H1 (cell line): ENCODE results near the gene CLN3. TPM values are rescaled to one million over a fixed set of nuclear protein-coding genes. Genes with fewer than 3 reads are reported as not detected.

Experiments
- CBX5 ChIP-seq: fragments of 300-800, 300-1000 bp; sonication (generic); IDR thresholded peaks from 2 replicates; pipeline ENCODE4 v1.7.1; 2016; ENCODE audit warnings: antibody characterized with exemption, low read length, low read depth
- FOSL1 ChIP-seq: IDR thresholded peaks from 2 replicates; pipeline ENCODE4 v1.6.1; 2011; ENCODE audit warnings: mild to moderate bottlenecking, low read depth, low read length, moderate library complexity; ENCODE audit not compliant: insufficient read depth
- POLR2AphosphoS5 ChIP-seq: IDR thresholded peaks from 2 replicates; pipeline ENCODE4 v1.6.1; 2011; ENCODE audit warnings: low read depth, low read length
- SIX5 ChIP-seq: IDR thresholded peaks from 2 replicates; pipeline ENCODE4 v1.6.1; 2011; ENCODE audit warnings: mild to moderate bottlenecking, low read depth, low read length
- TBP ChIP-seq: IDR thresholded peaks from 2 replicates; pipeline ENCODE4 v1.6.1; 2011; ENCODE audit warnings: low read depth, low read length, improper control_type of control experiment
- polyA plus RNA-seq, 7 experiments: library from polyadenylated mRNA; depleted of rRNA in 3 of 7; stranded (reverse) in 5 of 7; unstranded in 2 of 7; fragments of >200 nt in 5 of 7; fragments of 200-250 nt in 2 of 7; gene quantifications; 1 replicate in 5 of 7; 2 replicates in 1 of 7; 4 replicates in 1 of 7; pipeline versions ENCODE4 v1.2.1 to v1.2.3, GENCODE V29; 2011 to 2013; ENCODE audit warnings: missing spikeins in 2 of 7, mixed read lengths in 2 of 7
- total RNA-seq: library from RNA; stranded (reverse); fragmentation: NEBNext Ultra II Directional; extraction: Animal tissue kit (Norgen Biotek cat#: 25700); gene quantifications from 2 replicates; pipeline ENCODE4 v1.2.1, GENCODE V29; 2021
- TF ChIP-seq, protein P1 (sequence below): fragments of 300-600 bp; sonication (generic); IDR thresholded peaks from 2 replicates; pipeline ENCODE4 v1.7.1; 2012; ENCODE audit warnings: low read length, moderate library complexity, mild to moderate bottlenecking, inconsistent platforms; ENCODE audit not compliant: insufficient replicate concordance

Gene CLN3
- total and polyA plus RNA-seq, 2 of the 8 experiments (the other 6 are each of a cell fraction or from before 2014, with no cell fraction given), result 22.9 to 44.3 TPM

DNA sequence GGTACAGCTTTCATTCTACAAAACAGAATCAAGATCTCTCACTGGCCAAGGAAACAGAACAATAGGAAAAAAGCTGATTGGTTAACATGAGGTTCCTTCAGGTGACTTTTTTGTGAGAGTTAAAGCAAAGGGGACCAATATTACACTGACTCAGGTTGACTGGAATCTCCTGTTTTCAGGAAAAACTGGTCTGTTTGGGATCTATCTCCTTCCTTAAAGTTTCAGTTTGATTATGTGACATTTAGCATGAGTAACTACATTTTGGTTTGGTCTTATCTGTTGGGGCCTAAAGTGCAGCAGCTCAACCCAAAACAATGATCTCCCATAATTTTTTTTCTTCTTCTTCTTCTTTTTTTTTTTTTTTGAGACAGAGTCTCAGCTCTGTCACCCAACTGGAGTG is 37.2 kb upstream of the CLN3 start (continued):
- TF ChIP-seq, protein P1, sequence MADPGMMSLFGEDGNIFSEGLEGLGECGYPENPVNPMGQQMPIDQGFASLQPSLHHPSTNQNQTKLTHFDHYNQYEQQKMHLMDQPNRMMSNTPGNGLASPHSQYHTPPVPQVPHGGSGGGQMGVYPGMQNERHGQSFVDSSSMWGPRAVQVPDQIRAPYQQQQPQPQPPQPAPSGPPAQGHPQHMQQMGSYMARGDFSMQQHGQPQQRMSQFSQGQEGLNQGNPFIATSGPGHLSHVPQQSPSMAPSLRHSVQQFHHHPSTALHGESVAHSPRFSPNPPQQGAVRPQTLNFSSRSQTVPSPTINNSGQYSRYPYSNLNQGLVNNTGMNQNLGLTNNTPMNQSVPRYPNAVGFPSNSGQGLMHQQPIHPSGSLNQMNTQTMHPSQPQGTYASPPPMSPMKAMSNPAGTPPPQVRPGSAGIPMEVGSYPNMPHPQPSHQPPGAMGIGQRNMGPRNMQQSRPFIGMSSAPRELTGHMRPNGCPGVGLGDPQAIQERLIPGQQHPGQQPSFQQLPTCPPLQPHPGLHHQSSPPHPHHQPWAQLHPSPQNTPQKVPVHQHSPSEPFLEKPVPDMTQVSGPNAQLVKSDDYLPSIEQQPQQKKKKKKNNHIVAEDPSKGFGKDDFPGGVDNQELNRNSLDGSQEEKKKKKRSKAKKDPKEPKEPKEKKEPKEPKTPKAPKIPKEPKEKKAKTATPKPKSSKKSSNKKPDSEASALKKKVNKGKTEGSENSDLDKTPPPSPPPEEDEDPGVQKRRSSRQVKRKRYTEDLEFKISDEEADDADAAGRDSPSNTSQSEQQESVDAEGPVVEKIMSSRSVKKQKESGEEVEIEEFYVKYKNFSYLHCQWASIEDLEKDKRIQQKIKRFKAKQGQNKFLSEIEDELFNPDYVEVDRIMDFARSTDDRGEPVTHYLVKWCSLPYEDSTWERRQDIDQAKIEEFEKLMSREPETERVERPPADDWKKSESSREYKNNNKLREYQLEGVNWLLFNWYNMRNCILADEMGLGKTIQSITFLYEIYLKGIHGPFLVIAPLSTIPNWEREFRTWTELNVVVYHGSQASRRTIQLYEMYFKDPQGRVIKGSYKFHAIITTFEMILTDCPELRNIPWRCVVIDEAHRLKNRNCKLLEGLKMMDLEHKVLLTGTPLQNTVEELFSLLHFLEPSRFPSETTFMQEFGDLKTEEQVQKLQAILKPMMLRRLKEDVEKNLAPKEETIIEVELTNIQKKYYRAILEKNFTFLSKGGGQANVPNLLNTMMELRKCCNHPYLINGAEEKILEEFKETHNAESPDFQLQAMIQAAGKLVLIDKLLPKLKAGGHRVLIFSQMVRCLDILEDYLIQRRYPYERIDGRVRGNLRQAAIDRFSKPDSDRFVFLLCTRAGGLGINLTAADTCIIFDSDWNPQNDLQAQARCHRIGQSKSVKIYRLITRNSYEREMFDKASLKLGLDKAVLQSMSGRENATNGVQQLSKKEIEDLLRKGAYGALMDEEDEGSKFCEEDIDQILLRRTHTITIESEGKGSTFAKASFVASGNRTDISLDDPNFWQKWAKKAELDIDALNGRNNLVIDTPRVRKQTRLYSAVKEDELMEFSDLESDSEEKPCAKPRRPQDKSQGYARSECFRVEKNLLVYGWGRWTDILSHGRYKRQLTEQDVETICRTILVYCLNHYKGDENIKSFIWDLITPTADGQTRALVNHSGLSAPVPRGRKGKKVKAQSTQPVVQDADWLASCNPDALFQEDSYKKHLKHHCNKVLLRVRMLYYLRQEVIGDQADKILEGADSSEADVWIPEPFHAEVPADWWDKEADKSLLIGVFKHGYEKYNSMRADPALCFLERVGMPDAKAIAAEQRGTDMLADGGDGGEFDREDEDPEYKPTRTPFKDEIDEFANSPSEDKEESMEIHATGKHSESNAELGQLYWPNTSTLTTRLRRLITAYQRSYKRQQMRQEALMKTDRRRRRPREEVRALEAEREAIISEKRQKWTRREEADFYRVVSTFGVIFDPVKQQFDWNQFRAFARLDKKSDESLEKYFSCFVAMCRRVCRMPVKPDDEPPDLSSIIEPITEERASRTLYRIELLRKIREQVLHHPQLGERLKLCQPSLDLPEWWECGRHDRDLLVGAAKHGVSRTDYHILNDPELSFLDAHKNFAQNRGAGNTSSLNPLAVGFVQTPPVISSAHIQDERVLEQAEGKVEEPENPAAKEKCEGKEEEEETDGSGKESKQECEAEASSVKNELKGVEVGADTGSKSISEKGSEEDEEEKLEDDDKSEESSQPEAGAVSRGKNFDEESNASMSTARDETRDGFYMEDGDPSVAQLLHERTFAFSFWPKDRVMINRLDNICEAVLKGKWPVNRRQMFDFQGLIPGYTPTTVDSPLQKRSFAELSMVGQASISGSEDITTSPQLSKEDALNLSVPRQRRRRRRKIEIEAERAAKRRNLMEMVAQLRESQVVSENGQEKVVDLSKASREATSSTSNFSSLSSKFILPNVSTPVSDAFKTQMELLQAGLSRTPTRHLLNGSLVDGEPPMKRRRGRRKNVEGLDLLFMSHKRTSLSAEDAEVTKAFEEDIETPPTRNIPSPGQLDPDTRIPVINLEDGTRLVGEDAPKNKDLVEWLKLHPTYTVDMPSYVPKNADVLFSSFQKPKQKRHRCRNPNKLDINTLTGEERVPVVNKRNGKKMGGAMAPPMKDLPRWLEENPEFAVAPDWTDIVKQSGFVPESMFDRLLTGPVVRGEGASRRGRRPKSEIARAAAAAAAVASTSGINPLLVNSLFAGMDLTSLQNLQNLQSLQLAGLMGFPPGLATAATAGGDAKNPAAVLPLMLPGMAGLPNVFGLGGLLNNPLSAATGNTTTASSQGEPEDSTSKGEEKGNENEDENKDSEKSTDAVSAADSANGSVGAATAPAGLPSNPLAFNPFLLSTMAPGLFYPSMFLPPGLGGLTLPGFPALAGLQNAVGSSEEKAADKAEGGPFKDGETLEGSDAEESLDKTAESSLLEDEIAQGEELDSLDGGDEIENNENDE, result no peak
- TF ChIP-seq POLR2AphosphoS5, result no peak
- no peak for TF ChIP-seq CBX5
- no peak for TF ChIP-seq TBP
- no peak for TF ChIP-seq SIX5
- no peak for TF ChIP-seq FOSL1
